Tongue (tissue), 2 donors: ENCODE data around the gene ARSG. TPM values are rescaled to one million over a fixed set of nuclear protein-coding genes. Genes with fewer than 3 reads are reported as not detected.
"Not testable (repeated sequence)": the region's sequence is repeated elsewhere in the genome, so short reads cannot be mapped to it uniquely, and the experiment has no call there.

Experiments used
- DNase-seq: peaks from one replicate; pipeline ENCODE4 v3.0.0-alpha.2; 2015
- total RNA-seq: library from RNA; depleted of rRNA; stranded (reverse); fragments of >200 nt; gene quantifications from one replicate; pipeline ENCODE4 v1.2.3, GENCODE V29; 2014

ARSG gene
- total RNA-seq, 1 donor from 2014 or later, result 21.3 TPM

DNA sequence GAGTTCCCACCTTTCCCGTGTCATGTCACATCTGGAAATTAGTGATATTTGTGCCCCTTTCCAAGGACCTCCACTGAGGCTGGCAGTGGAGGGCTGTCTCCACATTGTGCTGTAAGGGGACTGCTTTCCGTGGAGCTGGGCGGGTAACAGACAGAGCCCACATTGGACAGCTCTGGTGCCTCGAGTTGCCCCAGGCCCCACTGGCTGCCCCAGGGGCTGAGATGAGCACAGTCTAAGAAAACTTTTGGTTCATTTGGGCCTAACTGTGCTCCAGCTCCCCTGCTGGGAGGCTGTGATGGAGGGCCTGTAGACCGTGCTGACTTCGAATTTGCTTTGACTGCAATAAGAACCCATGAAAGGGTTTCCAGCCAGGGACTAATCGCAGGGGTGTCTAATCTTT is 38.0 kb downstream of the ARSG start:
- no peak for DNase-seq

DNA sequence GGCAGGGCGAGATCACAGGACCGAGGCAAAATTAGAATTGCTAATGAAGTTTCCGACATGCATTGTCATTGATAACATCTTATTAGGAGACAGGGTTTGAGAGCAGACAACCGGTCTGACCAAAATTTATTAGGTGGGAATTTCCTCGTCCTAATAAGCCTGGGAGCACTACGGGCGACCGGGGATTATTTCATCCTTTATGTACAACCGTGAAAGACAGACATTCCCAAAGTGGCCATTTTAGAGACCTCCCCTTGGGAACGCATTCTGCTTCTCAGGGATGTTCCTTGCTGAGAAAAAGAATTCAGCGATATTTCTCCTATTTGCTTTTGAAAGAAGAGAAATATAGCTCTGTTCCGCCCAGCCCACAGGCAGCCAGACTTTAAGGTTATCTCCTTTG is 40.6 kb downstream of the ARSG start:
- not testable (repeated sequence) for DNase-seq

DNA sequence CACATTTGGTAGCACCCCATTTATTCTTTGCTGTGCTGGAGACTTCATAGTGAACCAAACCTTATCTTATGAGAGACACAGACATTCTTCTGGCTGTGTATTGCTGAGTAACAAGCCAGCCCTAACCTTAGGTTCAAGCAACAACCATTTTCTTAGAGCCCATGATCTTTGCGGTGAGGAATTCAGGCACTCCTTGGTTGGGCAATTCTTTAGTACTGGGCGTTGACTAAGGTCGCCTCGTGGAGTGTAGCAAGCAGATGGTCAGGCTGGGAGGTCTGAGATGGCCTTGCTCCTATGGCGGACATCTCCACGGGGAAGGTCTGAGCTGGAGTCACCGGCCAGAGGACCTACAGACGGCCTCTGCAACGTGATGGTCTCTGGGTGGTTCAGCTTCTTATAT is 43.1 kb downstream of the ARSG start:
- no peak for DNase-seq

DNA sequence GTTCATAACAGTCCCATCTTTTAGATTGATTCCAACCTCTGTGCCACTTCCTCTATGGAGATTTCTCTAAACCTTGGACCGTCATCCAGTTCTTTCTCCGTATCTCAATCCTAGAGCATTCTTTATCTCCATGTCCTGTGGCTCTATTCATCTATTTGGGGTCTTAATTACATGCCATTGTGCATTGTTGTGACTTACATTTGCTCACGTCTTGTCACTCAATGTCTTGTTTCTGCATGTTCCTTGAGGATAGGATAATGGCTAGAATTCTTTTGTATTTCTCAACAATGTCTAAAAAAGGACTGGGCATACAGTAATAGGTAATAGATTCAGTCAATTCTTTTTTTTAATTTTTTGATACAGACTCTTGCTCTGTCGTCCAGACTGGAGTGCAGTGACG is 50.2 kb downstream of the ARSG start:
- DNase-seq, result no peak

DNA sequence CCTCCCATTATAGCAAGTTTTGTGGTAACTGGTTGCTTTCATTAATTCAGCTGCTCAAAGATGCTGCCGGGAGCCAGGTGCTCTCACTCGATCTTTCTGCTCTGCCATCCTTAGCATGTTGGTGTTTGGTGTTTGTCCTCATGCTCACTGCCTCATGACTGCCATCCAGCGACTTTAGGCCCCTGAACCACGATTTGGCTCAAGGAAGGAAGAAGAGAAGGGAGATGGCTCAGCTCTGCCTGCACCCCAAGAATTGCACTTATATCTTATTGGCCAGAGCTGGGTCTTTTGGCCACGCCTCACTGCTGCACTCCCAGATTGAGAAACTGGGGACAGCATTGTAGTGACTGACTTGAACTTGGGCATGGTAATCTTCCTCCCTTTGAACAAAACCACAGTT is 52.7 kb downstream of the ARSG start:
- no peak for DNase-seq

DNA sequence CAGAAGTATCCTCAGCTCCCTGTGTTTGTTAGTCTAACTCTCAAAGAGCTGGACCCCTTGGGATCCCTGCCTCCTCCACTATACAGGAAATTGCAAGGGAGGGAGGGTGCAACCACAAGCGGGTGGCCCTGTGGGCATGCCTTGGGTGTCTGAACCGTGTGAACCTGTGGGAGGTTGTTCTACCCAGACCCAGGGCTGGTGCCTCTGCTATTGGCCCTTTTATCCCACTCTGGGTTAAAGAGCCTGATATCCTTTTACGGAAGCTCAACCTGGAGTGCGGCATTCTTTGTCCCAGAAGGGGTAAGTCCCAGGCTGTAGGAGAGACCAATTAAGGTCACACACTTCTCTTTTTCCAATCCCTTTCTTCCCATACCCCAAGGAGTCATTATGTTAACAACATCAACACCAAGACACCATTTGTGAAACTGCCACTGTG is 53.4 kb downstream of the ARSG start:
- no peak for DNase-seq

DNA sequence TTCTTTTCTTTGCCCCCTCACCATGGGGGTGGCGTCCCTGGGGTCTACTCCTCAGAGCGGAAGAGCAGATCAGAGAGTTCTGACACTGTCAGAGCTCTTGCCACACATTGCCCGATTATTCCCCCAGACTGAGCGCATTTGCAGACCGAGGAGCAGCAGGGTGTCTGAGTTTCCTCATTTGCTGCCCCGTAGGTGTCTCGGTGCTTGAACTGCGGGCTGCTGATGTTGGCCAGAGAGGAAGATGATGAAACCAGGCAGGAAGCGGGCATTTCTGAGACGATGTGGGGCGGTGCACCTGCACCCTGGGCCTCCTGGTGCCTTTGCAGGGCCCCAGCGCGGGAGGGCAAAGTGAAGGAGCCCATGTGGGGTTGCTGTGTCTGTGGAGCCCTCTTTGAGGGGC is 55.2 kb downstream of the ARSG start:
- DNase-seq, result no peak

DNA sequence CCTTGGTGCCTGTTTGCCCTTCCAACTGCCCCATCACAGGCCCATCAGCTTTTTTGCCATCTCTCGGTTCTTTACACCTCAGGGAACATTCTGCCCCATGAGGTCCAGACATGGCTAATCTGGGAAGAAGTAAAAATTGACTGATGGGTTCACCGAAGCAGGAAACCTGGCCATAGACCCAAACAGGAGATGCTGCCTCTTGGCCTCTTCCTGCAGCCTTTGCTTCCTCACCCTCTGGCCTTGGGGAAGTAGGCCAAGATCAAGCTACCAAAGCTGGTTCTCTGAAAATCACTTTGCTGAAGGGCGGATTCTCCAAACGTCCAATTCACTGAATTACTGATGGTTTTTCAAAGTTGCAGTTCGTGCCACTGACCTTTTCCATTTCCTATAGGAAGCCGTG is 56.1 kb downstream of the ARSG start:
- DNase-seq, result no peak

DNA sequence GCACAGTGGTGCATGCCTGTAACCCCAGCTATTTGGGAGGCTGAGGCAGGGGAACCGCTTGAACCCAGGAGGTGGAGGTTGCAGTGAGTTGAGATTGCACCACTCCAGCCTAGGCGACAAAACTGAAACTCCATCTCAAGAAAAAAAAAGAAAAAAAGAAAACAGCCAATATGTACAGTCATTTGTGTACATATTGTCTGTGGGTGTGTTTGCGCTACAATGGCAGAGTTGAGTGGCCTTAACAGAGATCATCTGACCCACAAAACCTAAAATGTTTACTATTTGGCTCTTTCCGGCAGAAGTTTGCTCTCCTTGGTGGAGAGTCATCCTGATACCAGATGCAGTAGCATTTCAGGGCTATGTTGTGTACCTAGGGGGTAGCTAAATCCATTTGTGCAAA is 57.9 kb downstream of the ARSG start:
- no peak for DNase-seq

DNA sequence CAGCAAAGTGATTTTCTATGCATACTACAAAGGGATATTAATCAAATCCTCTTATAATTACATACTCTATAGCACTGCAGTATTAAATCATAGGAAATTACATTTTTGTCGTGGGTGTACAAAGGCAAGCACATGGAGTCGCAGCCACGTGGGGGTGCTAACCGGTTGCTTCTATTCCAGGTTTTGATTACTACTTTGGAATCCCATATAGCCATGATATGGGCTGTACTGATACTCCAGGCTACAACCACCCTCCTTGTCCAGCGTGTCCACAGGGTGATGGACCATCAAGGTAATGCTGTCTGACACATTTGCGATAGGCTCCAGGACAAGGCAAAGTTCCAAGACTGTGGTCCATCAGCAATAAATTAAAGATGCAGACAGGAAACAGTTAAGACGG is 60.1 kb downstream of the ARSG start:
- DNase-seq, result no peak

DNA sequence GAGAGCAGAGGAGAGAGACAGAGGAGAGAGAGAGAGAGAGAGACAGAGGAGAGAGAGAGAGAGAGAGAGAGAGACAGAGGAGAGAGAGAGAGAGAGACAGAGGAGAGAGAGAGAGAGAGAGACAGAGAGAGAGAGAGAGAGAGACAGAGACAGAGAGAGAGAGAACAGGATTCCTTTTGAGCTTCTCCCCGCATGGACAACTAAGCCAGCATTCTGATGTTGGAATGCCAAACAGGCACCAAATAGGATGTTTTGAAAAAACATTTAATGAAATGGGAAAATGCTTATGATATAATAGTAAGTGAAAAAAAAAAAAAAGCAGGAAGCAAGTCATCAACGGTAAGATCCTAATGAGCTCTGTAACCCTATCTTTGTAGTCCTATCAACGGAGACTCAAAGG is 60.7 kb downstream of the ARSG start:
- no peak for DNase-seq

DNA sequence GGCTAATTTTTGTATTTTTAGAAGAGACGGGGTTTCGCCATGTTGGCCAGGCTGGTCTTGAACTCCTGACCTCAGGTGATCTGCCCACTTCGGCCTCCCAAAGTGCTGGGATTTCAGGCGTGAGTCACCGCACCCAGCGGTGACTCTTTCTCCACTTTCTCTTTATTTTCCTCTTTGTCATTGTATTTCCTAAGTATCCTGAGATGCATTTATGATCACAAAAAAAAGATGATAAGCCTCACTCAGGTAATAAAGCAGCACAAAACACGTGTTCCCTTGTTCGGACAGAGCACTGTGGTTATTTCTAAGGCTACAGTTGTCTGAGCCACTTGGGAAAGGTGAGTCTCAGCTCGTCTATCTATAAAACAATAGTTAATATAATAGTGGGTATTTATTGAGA is 61.4 kb downstream of the ARSG start:
- not testable (repeated sequence) for DNase-seq

DNA sequence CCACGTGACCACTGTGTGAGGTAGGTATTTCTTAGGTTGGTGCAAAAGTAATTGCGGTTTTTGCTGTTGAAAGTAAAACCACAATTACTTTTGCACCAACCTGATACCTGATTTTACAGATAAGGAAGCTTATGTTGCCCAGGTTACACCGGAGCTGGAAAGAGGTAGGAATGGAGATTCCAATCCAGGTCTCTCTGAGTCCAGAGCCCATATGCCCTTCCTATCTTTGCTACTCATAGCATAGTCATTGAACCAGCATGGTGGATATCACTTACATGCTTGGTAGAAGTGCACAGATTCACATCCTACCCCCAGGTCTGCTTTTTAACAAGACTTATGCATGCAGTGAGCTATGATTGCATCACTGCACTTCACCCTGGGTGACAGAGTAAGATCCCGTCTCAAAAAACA is 61.8 kb downstream of the ARSG start:
- no peak for DNase-seq

DNA sequence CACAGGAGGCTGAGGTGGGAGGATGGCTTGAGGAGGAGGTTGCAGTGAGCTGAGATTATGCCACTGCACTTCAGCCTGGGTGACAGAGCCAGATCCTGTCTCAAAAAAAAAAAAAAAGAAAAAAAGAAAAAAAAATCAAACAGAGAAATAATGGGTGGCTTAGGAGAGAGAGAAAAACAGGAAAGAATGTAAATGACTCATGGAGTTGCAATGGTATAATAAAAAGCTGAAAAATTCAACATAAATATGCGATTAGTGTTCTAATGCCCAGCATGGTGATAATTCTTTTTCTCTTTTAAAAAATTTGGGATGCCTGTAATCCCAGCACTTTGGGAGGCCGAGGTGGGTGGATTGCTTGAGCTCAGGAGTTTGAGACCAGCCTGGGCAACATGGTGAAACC is 63.0 kb downstream of the ARSG start:
- DNase-seq, result not testable (repeated sequence)

DNA sequence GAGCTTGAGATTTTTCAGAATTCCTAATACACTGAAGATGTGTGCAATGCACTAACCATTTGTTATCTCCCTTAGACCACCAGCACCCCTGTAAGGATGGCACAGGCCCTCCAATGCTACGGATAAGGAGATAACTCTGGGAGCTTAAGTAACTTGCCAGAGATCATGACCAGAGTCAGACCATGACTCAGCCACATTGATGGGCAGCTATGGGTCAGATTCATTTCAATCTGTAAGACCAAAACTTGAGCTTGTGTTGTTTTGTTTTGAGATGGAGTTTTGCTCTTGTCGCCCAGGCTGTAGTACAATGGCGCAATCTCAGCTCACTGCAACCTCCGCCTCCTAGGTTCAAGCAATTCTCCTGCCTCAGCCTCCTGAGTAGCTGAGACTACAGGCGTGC is 63.8 kb downstream of the ARSG start:
- not testable (repeated sequence) for DNase-seq

DNA sequence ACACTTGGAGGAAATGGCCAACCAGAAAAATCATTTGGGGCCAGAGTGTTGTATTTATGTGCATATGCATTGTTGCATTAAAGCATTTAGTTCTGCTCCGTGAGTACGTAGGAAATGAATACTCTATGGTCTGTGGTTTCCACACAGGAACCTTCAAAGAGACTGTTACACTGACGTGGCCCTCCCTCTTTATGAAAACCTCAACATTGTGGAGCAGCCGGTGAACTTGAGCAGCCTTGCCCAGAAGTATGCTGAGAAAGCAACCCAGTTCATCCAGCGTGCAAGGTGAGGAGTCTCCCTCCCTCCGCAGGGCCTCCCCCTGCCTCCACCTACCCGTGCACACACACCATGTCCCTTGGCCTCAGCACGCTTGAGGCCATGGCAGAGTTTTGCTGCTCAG is 65.2 kb downstream of the ARSG start:
- no peak for DNase-seq

DNA sequence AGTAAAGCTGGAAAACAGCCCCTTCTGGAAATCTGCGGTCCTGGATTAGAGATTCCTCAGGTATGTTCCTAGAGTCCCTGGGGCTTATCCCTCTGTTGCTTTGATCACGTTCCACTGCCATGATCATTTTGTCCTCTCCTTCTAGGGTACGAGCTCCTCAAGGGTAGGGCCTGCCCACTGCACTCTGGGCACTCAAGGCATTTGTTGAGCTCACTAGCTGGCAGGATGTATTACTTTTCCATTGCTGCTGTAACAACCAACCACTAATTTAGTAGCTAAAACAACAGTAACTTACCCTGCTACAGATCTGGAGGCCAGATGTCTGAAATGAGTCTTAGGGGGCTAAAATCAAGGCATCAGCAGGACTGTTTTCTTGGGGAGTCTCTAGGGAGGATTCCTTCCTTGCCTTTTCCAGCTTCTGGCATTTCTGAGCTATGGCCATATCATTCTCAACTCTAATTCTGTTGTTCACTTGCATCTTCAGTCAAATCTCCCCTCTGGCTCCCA is 65.7 kb downstream of the ARSG start:
- DNase-seq, result no peak

DNA sequence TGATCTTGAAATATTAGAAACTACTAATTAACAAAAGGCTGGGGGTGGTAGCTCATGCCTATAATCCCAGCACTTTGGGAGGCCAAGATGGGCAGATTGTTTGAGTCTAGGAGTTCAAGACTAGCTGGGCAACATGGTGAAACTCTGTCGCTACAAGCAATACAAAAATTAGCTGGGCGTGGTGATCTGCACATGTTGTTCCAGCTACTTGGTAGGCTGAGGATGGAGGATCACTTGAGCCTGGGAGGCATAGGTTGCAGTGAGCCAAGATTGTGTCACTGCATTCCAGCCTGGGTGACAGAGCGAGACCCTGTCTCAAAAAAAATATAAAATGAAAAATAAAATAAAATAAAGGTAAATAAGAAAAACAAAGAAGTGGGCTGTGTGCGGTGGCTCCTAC is 66.6 kb downstream of the ARSG start:
- DNase-seq, result no peak

DNA sequence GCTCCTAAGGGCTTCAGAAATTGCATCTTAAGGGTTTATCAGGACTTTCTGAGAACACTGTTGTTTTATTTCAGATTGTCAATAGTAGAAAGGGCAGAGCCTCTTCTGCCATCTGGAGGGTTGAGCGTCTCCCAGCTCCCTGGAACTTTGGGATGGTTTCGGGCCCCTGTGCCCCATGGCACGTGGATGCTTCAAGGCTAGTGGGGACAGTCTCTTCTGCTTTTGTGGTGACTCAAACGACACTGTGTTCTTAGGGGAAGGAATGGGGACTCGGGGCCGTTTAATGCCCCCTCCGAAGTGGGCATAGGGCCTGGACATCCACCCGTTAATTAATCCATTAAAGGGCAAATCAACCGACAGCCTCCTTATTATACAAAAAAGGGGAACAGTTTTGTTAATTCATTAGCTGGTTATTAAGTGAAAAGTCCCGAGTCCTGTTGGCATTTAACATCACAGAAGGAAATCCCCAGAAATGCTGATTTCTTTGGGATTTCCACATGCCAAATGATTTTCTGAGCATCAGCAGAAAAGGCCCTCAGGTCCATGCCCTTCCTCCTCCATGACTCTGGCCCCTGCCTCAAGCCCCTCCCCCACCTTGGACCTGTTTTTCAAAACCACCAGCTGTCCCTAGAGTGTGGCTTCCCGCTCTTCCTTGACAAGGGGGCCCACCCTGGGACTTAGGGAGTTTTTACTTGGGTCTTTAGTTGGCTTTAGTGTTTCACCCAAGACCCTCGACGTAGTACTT is 68.7 kb downstream of the ARSG start:
- DNase-seq, result no peak

DNA sequence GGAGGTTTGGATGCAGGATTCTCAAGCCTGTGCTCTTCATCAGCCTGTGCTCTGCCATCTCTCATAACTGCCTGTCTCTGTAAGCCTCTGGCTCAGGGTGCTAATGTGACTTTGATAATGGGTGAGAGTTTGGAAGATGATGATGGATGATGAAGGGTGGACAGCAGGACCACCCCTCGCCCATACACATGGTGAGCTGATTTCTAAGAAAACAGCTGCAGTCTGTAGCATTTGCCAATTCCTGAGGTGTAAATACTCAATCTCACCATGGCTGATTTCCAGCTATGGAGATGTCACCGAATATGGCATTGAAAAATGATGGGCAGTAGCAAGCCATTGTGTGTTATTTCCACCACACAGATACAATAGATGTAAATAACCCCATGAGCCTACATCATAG is 74.2 kb downstream of the ARSG start:
- no peak for DNase-seq

DNA sequence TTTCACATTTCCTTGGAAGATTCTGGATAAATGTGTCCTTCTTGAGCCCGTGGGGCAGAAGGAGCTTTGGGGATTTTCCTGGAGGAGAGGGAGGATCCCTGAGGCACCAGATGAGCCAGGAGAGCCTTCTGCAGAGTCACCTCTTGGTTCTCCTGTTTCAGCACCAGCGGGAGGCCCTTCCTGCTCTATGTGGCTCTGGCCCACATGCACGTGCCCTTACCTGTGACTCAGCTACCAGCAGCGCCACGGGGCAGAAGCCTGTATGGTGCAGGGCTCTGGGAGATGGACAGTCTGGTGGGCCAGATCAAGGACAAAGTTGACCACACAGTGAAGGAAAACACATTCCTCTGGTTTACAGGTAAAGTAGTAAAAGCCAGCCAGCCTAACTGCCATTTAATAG is 77.1 kb downstream of the ARSG start:
- DNase-seq, result no peak

DNA sequence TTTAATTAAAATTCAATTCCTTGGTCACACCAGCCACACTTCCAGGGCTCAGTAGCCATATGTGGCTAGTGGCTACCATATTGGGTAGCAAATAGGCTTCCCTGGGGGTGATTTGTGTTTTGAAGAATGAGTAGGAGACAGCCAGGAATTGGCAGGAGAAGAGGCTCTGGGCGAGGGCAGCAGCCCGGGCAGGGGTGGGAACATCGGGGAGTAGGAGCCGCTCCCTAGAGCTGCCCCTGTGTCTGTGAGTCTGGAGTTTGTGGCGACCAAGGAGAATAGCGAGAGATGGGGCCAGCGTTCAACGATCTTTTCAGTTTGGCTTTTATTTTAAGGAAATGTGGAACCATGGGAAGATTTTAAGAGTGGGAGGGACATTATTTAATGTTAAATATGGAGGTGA is 84.3 kb downstream of the ARSG start:
- DNase-seq, result no peak

DNA sequence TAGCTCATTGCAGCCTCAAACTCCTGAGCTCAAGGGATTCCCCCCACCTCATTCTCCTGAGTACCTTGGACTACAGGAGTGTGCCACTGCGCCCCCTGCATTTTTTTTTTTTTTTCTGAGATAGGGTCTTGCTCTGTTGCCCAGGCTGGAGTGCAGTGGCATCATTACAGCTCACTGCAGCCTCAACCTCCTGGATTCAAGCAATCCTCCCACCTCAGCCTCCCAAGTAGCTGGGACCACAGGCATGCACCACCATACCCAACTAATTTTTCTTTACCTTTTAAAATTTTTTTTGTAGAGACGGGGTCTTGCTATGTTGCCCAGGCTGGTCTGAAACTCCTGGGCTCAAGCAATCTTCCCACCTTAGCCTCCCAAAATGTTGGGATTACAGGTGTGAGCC is 84.9 kb downstream of the ARSG start:
- not testable (repeated sequence) for DNase-seq

DNA sequence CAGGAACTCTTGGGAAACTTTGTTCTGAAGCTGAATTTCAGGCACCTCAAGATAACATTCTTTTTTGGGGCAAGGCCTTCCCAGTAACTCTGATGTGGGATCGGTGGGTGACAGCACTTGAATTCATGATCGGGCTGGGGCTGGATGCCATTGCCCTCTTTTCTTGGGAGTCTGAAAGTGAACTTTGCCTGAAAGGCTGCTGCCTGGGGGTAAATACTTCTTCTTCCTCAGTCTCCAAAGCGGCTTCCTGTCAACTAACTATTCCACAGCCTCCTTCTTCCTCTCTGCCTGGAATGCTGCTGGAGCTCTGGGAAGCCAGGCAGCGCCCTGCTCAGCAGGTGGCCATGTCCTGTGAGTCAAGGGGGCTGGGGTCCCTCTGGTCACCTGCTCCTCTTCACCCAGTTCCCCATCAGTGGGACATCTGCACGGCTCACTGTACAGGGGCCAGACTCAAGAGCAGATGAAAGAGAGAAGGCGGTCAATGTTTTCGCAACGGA is 86.5 kb downstream of the ARSG start:
- DNase-seq, result no peak
